ENCODE results near the gene SLC49A3.

DNA sequence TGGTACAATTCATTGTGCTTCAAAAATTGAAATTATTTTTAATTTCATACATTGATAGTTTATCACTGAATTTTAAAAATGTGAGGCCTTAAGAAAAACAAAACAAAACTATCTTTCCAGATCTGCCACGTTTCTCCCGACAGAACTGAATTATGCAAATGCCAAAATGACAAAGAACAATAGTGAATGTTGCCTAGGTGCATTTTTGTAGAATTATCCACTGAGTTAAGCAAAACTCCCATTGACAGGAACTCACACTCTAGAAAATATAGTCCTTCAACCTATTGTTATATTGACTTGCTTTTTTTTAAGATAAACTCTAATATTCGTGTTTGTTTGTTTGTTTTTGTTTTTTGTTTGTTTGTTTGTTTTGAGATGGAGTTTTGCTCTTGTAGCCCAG is 23.1 kb upstream of the SLC49A3 start:
- TF ChIP-seq POLR2A (IDR thresholded peaks at IDR 0.05; ENCODE audit: low read depth, low read length) (no peak), POLR2AphosphoS5 (IDR thresholded peaks at IDR 0.05; ENCODE audit: low read depth, low read length) (no peak), TAF1 (IDR thresholded peaks at IDR 0.05; ENCODE audit: borderline replicate concordance, low read depth, low read length) (no peak)
